ENCODE measurements around the gene SLC5A12.
A peak's percentile ranks its signal among the peaks of the same experiment; 100 is the strongest.

SLC5A12 gene

DNA sequence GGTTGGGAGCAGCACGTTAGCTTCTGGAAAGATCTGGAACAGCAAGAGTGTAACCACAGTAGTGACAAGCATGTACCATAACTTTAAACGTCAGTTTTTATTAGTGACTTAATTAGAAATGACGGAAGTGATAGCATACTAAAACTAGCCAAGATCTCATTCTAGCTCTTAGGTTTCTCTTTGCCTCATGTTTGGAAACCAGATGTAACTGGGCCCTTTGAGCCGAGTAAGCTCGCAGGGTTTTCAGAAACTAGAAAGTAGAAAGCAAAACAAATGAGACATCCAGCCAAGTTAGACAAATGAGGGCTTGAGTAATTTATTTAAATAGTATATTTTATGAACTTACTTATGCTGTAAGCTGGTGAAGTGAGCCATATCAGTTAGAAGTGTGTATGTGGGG, 40.2 kb upstream of the SLC5A12 start:
- DNase-seq (ENCODE audit: low spot score) = no peak
- in situ Hi-C loops (cut with MboI; ENCODE audit: low pct_unique_long_range_greater_than_20kb, low sequenced_read_pairs, unreplicated experiment) = loop anchor here (25.0 kb wide), 2 partner anchors 400 to 725 kb away; no protein-coding TSS in a partner anchor
- TF ChIP-seq, protein P1, sequence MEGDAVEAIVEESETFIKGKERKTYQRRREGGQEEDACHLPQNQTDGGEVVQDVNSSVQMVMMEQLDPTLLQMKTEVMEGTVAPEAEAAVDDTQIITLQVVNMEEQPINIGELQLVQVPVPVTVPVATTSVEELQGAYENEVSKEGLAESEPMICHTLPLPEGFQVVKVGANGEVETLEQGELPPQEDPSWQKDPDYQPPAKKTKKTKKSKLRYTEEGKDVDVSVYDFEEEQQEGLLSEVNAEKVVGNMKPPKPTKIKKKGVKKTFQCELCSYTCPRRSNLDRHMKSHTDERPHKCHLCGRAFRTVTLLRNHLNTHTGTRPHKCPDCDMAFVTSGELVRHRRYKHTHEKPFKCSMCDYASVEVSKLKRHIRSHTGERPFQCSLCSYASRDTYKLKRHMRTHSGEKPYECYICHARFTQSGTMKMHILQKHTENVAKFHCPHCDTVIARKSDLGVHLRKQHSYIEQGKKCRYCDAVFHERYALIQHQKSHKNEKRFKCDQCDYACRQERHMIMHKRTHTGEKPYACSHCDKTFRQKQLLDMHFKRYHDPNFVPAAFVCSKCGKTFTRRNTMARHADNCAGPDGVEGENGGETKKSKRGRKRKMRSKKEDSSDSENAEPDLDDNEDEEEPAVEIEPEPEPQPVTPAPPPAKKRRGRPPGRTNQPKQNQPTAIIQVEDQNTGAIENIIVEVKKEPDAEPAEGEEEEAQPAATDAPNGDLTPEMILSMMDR (IDR thresholded peaks at IDR 0.05; ENCODE audit: extremely low read depth, insufficient read depth, missing control alignments) = no peak

DNA sequence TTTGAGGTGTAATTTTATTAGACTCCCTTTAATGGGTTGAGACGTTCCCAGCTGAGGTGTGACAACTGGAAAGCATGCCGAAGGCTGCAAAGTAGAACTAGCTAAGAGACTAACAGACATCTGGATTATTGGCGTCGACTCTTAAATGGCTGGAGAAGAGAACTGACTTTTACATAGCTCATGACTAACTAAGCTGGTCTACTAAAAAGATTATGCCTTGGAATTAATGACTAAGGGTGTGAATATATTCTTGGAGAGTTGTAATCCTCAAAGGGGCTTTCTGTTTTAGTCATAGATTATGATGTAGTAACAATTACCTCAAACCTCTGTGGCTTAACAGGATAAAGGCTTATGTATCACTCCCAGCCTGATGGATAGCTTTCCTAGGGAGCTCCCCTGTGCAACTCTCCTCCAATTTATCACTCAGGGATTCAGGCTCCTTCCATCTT, 39.5 kb upstream of the SLC5A12 start:
- TF ChIP-seq, protein P1 (IDR thresholded peaks at IDR 0.05; ENCODE audit: extremely low read depth, insufficient read depth, missing control alignments) = no peak
- no peak for DNase-seq (ENCODE audit: low spot score)
- in situ Hi-C loops (cut with MboI; ENCODE audit: low pct_unique_long_range_greater_than_20kb, low sequenced_read_pairs, unreplicated experiment) = loop anchor here (25.0 kb wide), 2 partner anchors 401 to 726 kb away; no protein-coding TSS in a partner anchor

DNA sequence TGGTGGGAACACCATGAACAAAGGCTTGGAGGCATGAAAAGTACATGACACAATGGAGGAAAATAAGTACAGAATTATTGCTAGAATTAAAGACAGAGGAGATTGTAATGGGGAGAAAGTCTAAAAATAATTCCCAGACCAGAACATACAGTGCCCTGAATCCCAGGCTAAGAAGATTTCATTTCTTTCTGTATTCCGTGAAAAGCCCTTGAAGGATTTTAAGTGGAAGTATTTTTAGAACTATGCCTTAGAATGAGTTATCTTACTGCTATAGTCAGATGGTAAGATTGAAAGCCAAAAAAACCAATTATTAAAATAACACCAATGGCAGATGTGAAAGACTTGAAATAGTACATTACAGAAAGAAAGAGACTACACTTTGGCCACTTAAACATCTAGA, 36.1 kb upstream of the SLC5A12 start:
- DNase-seq (ENCODE audit: low spot score) = no peak
- in situ Hi-C loops (cut with MboI; ENCODE audit: low pct_unique_long_range_greater_than_20kb, low sequenced_read_pairs, unreplicated experiment) = loop anchor here (25.0 kb wide), 2 partner anchors 404 to 729 kb away; no protein-coding TSS in a partner anchor
- TF ChIP-seq, protein P1 (IDR thresholded peaks at IDR 0.05; ENCODE audit: extremely low read depth, insufficient read depth, missing control alignments) = no peak

DNA sequence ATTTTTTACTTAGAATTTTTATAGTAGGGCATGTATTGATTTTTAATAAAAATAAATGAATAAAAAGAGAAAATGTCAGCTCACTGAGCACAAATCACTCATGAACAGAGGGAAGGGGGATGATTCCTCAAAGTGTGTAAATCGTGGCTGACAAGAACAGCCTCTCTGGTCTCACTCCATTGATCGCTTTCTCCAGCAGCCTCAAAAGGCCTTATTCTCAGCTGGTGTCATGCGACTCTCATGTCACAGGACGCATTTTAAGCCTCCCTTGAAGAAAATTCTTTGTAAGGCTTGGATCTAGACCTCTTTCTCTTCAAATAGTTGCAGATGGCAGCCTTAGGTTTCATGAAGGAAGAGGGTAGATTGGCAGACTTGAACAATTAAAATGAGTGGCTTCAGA, 33.9 kb upstream of the SLC5A12 start:
- TF ChIP-seq, protein P1 (IDR thresholded peaks at IDR 0.05; ENCODE audit: extremely low read depth, insufficient read depth, missing control alignments) = no peak
- DNase-seq (ENCODE audit: low spot score) = no peak
- in situ Hi-C loops (cut with MboI; ENCODE audit: low pct_unique_long_range_greater_than_20kb, low sequenced_read_pairs, unreplicated experiment) = loop anchor here (25.0 kb wide), 2 partner anchors 407 to 732 kb away; no protein-coding TSS in a partner anchor

DNA sequence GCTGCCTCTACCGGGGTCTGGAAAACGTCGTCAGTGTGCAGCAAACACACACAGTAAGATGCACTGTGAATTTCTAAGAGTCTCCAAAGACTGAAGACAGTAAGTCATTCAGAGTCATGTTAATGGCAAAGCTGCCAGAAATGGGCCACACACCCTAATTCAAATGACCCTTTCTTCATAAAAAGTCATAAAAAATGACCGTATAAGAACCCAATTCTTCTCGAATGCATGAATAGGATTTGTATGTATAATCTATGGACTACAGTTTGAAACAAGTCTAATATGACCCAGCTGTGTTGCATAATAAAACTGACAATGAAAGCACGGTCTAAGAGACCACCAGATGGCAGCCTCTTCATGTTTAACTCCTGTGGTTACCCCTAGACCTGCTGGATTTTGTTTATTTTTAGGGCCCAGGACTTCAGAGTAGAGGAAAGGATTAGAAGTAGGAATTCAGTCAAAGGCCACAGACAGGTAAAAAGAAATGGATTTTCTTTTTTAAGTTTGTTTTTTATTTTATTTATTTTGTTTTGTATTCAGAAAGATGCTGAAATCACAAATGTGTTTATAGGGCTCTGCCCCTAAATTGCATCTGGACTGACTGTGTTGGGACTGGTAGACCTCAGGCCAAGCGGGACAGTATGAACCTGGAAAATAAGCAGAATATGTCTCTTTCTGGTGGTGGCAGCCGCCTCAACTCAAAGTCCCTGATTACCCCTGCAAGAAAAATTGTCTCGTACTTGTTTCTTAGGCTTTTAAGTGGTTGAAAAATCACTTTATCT, 32.1 kb upstream of the SLC5A12 start:
- in situ Hi-C loops (cut with MboI; ENCODE audit: low pct_unique_long_range_greater_than_20kb, low sequenced_read_pairs, unreplicated experiment) = loop anchor here (25.0 kb wide), 2 partner anchors 408 to 733 kb away; no protein-coding TSS in a partner anchor
- TF ChIP-seq, protein P1 (IDR thresholded peaks at IDR 0.05; ENCODE audit: extremely low read depth, insufficient read depth, missing control alignments) = peak; percentile 56
- no peak for DNase-seq (ENCODE audit: low spot score)

DNA sequence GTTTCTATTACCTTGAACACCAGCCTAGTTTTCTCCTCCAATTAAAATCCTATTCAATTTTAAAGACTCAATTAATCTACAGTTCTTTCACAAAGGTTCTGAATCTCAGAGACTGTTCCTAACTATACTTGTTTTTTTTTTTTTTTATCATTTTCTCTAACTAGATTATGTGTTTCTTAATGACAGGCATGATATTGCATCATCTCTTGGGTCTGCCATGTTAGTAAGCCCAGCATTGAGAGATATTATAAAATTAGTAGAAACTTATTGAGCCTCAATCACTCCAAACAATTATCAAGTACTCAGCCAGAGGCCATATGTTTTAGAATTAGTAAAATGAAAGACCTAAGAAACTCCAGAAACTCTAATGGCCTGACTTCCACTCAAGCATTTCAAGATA, 28.1 kb upstream of the SLC5A12 start:
- in situ Hi-C loops (cut with MboI; ENCODE audit: low pct_unique_long_range_greater_than_20kb, low sequenced_read_pairs, unreplicated experiment) = loop anchor here (25.0 kb wide), 2 partner anchors 412 to 737 kb away; no protein-coding TSS in a partner anchor
- no peak for DNase-seq (ENCODE audit: low spot score)
- TF ChIP-seq, protein P1 (IDR thresholded peaks at IDR 0.05; ENCODE audit: extremely low read depth, insufficient read depth, missing control alignments) = no peak
